Measurements from ENCODE around the gene WFIKKN1.

WFIKKN1 gene, protein sequence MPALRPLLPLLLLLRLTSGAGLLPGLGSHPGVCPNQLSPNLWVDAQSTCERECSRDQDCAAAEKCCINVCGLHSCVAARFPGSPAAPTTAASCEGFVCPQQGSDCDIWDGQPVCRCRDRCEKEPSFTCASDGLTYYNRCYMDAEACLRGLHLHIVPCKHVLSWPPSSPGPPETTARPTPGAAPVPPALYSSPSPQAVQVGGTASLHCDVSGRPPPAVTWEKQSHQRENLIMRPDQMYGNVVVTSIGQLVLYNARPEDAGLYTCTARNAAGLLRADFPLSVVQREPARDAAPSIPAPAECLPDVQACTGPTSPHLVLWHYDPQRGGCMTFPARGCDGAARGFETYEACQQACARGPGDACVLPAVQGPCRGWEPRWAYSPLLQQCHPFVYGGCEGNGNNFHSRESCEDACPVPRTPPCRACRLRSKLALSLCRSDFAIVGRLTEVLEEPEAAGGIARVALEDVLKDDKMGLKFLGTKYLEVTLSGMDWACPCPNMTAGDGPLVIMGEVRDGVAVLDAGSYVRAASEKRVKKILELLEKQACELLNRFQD
- 0 to 2.0 (median 0.75) reads per million in 9 experiments for total RNA-seq

DNA sequence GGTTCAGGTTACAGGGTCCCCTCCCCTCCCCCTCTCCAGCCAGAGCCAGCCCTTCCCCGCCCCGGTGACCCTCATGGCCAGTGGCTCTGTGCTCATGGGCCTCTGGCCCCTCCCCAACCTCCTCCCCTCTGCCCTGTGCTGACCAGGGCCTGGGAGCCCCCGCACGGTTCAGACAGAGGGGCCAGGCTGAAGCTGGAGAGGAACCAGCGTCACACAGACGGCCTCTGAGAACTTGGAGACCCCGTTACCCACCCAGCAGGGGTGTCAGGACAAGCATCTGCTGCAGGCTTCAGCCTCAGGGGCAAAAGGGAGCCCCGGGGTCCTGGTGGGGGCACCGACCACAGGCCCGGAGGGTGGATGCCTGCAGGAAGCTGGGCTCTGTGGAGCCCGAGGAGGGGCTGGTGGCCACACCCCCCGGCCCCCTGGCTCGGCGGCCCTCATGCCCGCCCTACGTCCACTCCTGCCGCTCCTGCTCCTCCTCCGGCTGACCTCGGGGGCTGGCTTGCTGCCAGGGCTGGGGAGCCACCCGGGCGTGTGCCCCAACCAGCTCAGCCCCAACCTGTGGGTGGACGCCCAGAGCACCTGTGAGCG, at the start of gene WFIKKN1:
Gene WFIKKN1 (plus strand): TSS at position 171 of the 591 bp plus-strand sequence. CDS start 269 bp downstream, at position 440.
- ATAC-seq (replicated peaks) (no peak), DNase-seq (no peak)
- peaks cover 3 to 6% of the 10 kb centered on the region in 2 donors for H3K4me1 Mint-ChIP-seq (ENCODE audit: low read depth in 2 of 2)
- H3K36me3 Mint-ChIP-seq (ENCODE audit: insufficient read depth), result no peaks in the 10 kb centered on the region
- no peak within 1 kb of the TSS for H3K4me3 Mint-ChIP-seq
- no peaks in the 10 kb centered on the region for H3K9me3 Mint-ChIP-seq
- H3K27ac Mint-ChIP-seq, result no peak within 1 kb of the TSS
- no peaks in the 10 kb centered on the region for H3K27me3 Mint-ChIP-seq

DNA sequence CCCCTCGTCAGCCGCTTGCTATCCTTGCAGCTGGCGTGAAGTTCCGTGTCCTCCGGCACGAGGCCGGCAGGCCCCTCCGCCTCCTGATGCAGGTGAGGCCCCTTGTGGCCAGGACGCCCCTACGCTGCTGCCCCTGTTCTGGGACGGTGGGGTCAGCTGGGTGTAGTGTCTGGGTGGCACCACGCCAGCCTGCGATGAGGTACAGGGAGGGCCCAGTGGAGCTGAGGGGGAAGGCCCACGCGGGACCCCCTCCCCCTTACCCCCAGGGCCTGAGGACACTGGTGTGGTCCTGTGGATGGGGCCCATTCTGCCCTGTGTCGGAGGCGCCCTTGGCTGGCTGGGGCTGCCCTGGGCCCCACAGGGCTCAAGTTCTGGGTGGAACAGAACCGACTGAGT, 48.6 kb upstream of the WFIKKN1 start:
- DNase-seq (no peak), ATAC-seq (replicated peaks) (no peak)
- no peaks in the 10 kb centered on the region for H3K27me3 Mint-ChIP-seq

GRCh38 chr16:582614-583331, 48.0 kb upstream of the WFIKKN1 start:
- Mint-ChIP-seq H3K9me3 (no peaks in the 10 kb centered on the region), H3K4me1 (ENCODE audit: low read depth in 2 of 2) (peaks cover 0 to 8% of the 10 kb centered on the region in 2 donors), H3K27ac (no peak overlapping the region), H3K27me3 (no peaks in the 10 kb centered on the region), H3K36me3 (ENCODE audit: insufficient read depth) (peaks cover 5% of the 10 kb centered on the region), H3K4me3 (no peak overlapping the region)
- no peak for ATAC-seq (replicated peaks)
- no peak for DNase-seq

More for the DNA sequence above, 48.6 kb upstream of the WFIKKN1 start:
- Mint-ChIP-seq H3K27ac (no peak overlapping the region), H3K4me1 (ENCODE audit: low read depth in 2 of 2) (peaks cover 0 to 5% of the 10 kb centered on the region in 2 donors), H3K4me3 (no peak overlapping the region), H3K9me3 (no peaks in the 10 kb centered on the region), H3K36me3 (ENCODE audit: insufficient read depth) (peaks cover 5% of the 10 kb centered on the region)

GRCh38 chr16:583470-583814, 47.3 kb upstream of the WFIKKN1 start:
- Mint-ChIP-seq H3K27me3 (no peaks in the 10 kb centered on the region), H3K36me3 (ENCODE audit: insufficient read depth) (peaks cover 9% of the 10 kb centered on the region), H3K27ac (no peak overlapping the region), H3K4me1 (ENCODE audit: low read depth in 2 of 2) (peaks cover 5 to 12% of the 10 kb centered on the region in 2 donors), H3K4me3 (no peak overlapping the region), H3K9me3 (no peaks in the 10 kb centered on the region)
- ATAC-seq (replicated peaks) (no peak), DNase-seq (no peak)

GRCh38 chr16:583815-584591, 46.8 kb upstream of the WFIKKN1 start:
- Mint-ChIP-seq H3K9me3 (no peaks in the 10 kb centered on the region), H3K4me1 (ENCODE audit: low read depth in 2 of 2) (peaks cover 8 to 12% of the 10 kb centered on the region in 2 donors), H3K27ac (no peak overlapping the region), H3K4me3 (no peak overlapping the region), H3K36me3 (ENCODE audit: insufficient read depth) (peaks cover 9% of the 10 kb centered on the region), H3K27me3 (no peaks in the 10 kb centered on the region)
- DNase-seq, result no peak
- no peak for ATAC-seq (replicated peaks)

- Mint-ChIP-seq H3K27ac (peak overlapping the region in 1 of 2 donors; percentile 86), H3K36me3 (ENCODE audit: insufficient read depth) (peaks cover 18% of the 10 kb centered on the region), H3K4me3 (no peak overlapping the region), H3K9me3 (no peaks in the 10 kb centered on the region), H3K4me1 (ENCODE audit: low read depth in 2 of 2) (peaks cover 8 to 12% of the 10 kb centered on the region in 2 donors), H3K27me3 (no peaks in the 10 kb centered on the region)
- no peak for DNase-seq
- ATAC-seq (replicated peaks), result no peak
Observed at GRCh38 chr16:585351-585750, 45.4 kb upstream of the WFIKKN1 start.

- Mint-ChIP-seq H3K9me3 (no peaks in the 10 kb centered on the region), H3K27me3 (no peaks in the 10 kb centered on the region), H3K27ac (peak overlapping the region in 1 of 2 donors; percentile 86), H3K4me3 (no peak overlapping the region), H3K4me1 (ENCODE audit: low read depth in 2 of 2) (peaks cover 15 to 18% of the 10 kb centered on the region in 2 donors), H3K36me3 (ENCODE audit: insufficient read depth) (peaks cover 23% of the 10 kb centered on the region)
- ATAC-seq (replicated peaks), result no peak
- DNase-seq, result no peak
Observed at GRCh38 chr16:586047-586644, 44.6 kb upstream of the WFIKKN1 start.

- Mint-ChIP-seq H3K4me1 (ENCODE audit: low read depth in 2 of 2) (peaks cover 22 to 24% of the 10 kb centered on the region in 2 donors), H3K27me3 (no peaks in the 10 kb centered on the region), H3K36me3 (ENCODE audit: insufficient read depth) (peaks cover 26% of the 10 kb centered on the region), H3K9me3 (no peaks in the 10 kb centered on the region), H3K4me3 (peak overlapping the region; percentile 61 to 93), H3K27ac (peak overlapping the region in 1 of 2 donors; percentile 66)
- DNase-seq (no peak), ATAC-seq (replicated peaks) (no peak)
Observed at GRCh38 chr16:586645-587590, 43.9 kb upstream of the WFIKKN1 start.

DNA sequence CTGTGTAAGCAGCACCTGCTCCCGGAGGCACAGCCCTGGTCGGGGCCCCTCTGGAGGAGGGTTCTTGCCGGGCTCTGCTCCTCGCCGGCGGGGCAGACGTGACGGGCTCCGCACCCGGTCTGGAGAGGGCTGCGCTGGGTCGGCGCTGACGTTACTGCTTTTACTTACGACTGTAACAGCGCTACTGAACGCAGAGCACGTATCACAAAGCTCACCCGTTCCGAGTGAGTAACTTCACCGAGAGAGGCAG, 42.2 kb upstream of the WFIKKN1 start:
- peak; percentile 49 to 59 (median 52) for DNase-seq
- peak; percentile 20 for ATAC-seq (replicated peaks)
- H3K9me3 Mint-ChIP-seq, result no peaks in the 10 kb centered on the region
- peak overlapping the region; percentile 92 to 93 for H3K4me3 Mint-ChIP-seq
- H3K27me3 Mint-ChIP-seq, result no peaks in the 10 kb centered on the region
- peak overlapping the region; percentile 96 to 98 for H3K27ac Mint-ChIP-seq
- peaks cover 26% of the 10 kb centered on the region for H3K36me3 Mint-ChIP-seq (ENCODE audit: insufficient read depth)
- peaks cover 29 to 31% of the 10 kb centered on the region in 2 donors for H3K4me1 Mint-ChIP-seq (ENCODE audit: low read depth in 2 of 2)

DNA sequence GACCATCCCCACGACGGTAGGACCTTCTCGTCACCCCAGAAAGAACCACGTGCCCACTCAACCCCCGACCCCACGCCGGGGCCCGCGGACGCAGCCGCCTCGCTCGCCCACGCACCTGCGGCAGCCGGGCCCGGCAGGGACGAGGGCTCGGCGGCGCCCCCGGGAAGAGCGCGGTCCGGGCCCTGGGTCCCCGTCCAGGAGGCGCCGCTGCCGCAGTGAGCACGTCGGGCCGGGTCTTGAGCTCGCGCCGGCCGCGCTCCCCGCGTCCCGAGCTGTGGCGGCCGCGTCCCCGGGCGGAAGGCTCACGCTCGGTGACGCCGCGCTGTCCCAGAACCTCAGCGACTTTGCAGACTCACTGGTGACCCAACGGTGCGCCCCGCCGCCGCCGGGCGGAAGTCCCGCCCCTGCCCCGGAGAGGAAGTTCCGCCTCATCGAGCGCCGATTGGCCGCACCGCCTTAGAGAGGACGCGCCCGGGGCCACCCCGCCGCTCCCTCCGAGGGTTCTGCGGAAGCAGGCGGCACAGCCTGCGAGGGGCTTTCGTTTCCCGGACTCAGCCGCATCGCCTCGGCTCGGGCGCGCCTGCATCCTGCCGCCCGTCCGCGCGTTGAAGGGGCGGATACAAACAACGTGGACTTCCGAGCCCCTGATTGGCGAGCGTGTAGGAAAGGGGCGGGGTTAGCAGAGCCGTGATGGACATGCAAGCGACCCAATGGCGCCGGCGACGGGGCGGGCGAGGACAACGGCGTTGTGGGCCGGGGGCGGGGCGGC, 41.7 kb upstream of the WFIKKN1 start:
- H3K27ac Mint-ChIP-seq, result peak overlapping the region; percentile 96 to 98
- H3K36me3 Mint-ChIP-seq (ENCODE audit: insufficient read depth), result peaks cover 26% of the 10 kb centered on the region
- ATAC-seq (replicated peaks) (peak; percentile 71), DNase-seq (peak; percentile 98 to 99 (median 99))
- no peaks in the 10 kb centered on the region for H3K9me3 Mint-ChIP-seq
- H3K4me1 Mint-ChIP-seq (ENCODE audit: low read depth in 2 of 2), result peaks cover 32 to 35% of the 10 kb centered on the region in 2 donors
- no peaks in the 10 kb centered on the region for H3K27me3 Mint-ChIP-seq
- peak overlapping the region; percentile 92 to 93 for H3K4me3 Mint-ChIP-seq

- H3K4me1 Mint-ChIP-seq (ENCODE audit: low read depth in 2 of 2), result peaks cover 39% of the 10 kb centered on the region in 2 donors
- peak within 1 kb of the TSS; percentile 92 to 93 for H3K4me3 Mint-ChIP-seq
Observed at GRCh38 chr16:589658-590187, 41.1 kb upstream of the WFIKKN1 start, which contains the start of gene RAB40C. RAB40C (plus strand) TSS chr16:590066; CDS start chr16:590292, 226 bp downstream.

More at GRCh38 chr16:589658-590187, 41.1 kb upstream of the WFIKKN1 start, which contains the start of gene RAB40C:
- Mint-ChIP-seq H3K27ac (peak within 1 kb of the TSS; percentile 96 to 98), H3K27me3 (no peaks in the 10 kb centered on the region), H3K36me3 (ENCODE audit: insufficient read depth) (peaks cover 26% of the 10 kb centered on the region), H3K9me3 (no peaks in the 10 kb centered on the region)
- ATAC-seq (replicated peaks), result peak; percentile 79
- peak; percentile 98 to 99 (median 99) for DNase-seq

Data from effector memory CD8-positive, alpha-beta T cell (primary cell).